NOMO-1 treated with dmso at 0.1 percent for 144 hours (cell line): ENCODE data around the gene KLHDC7A.

Source experiments
- DNase-seq: peaks from one replicate; lab custom pipeline; 2025; ENCODE audit not compliant: unreplicated experiment; lab: John Stamatoyannopoulos, UW

Gene KLHDC7A

DNA sequence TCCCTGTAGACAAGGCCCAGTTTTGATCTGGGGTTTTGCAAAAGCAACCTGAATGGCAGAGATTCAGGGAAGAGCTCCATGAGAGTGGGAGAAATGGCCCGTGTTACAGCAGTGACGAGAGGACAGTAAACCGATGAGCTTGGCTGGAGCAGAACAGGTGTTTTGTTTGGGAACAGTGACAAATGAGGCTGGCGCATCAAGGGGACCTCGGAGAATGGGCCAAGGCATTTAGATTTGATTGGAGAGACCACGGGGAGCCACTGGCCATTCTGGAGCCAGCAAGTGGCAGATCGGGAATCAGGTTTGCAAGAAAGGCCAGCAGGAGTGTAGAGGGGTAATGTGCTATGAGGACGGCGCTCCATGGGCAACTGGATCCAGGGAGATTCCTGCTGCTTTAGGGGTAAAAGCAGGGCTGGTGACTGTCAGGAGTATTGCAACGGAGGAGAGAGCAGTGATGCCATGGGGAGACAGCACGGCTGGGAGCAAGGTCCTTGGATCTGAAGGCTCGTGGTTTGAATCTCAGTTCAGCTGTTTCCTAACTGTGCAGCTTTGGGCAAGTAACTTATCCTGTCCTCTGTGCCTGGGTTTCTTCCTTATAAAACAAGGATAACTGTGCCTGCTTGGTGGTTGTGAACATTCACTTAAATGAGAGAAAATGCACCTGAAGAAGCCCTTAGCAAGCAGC lies 9.9 kb upstream of the KLHDC7A start:
- no peak for DNase-seq

DNA sequence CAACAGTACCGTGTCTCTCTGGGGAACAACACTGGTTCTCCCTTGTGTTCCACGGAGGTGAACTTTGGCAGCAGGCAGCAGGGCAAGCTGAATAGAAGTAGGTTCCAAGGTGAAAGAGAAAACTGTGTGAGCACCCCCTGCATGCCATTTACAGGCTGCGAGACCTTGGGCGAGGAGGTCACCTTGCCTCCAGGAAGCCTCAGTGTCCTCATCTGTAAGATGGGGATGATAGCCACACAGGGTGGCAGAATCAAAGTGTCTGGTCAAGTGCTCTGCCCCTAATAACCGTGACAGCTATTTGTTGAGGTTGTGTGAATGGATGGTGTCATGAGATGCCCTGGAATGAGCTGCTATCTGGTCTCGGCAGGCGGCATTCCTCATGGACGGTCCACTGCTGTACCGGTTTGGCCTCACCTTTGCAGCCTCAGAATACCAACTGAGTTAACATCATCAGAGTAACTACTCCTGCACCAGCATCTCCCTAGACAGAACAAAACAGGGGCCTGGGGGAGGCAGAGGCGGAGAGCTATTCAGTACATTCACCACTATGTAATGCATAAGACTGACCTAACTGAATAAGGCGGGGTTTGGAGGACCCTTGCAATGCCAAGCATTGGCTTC lies 7.4 kb upstream of the KLHDC7A start:
- no peak for DNase-seq

GRCh38 chr1:18474559-18475175 lies 6.1 kb upstream of the KLHDC7A start:
- DNase-seq = no peak

DNA sequence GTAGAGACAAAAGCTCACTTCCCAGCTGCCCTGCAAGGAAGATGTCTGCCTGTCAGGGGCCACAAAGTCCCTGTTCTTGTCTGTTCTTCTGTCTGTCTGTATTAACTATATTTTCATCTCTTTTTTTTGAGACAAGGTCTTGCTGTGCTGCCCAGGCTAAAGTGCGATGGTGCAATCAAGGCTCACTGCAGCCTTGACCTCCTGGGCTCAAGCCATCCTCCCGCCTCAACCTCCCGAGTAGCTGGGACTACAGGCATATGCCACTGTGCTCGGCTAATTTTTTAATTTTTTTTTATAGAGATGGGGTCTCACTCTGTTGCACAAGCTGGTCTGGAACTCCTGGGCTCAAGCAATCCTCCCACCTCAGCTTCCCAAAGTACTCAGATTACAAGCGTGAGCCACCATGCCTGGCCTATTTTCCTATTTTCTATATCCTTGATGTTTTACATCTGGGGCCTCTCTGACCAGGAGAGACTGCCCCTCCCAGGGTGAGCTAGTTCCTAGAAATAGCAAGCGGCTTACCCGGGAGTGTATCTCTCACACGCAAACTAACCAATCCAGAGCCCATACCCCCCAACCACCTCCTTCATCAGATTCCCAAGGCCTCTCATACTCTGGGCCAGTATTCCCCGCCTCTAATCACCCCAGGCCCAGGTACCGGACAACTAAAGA lies 5.4 kb upstream of the KLHDC7A start:
- no peak for DNase-seq

DNA sequence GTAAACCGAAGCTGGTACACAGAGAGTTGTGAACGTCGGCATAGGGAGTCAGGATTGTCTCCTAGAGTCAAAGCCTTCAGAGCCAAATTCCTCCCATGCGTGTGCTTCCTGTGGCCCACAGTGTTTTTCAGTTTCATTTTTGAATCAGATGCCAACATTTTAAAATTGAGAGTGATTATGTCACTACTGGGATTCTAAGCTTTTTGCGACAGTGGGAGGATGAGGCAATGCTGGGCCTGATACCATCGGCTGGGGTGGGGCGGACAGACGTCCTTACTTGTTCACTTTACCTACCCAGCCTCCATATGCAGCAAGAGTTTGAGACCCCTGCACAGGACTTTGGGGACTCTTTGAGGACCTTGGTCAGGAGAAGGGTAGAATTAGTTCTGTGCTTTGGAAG lies 1.3 kb upstream of the KLHDC7A start:
- DNase-seq = no peak

- no peak for DNase-seq
Measured at GRCh38 chr1:18481190-18481920, 625 bp downstream of the KLHDC7A start.

DNA sequence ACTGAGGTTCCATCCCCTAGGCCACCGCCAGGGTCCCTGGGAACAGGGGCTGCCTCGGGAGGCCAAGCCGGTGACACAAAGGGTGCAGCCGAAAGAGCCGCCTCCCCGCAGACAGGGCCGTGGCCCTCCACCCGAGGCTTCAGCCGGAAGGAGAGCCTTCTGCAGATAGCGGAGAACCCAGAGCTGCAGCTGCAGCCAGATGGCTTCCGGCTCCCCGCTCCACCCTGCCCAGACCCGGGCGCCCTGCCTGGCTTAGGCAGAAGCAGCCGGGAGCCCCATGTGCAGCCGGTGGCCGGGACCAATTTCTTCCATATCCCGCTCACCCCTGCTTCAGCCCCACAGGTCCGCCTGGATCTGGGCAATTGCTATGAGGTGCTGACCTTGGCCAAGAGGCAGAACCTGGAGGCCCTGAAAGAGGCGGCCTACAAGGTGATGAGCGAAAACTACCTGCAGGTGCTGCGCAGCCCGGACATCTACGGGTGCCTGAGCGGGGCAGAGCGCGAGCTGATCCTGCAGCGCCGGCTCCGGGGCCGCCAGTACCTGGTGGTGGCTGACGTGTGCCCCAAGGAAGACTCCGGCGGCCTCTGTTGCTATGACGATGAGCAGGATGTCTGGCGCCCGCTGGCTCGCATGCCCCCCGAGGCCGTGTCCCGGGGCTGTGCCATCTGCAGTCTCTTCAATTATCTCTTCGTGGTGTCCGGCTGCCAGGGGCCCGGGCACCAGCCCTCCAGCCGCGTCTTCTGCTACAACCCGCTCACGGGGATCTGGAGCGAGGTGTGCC lies 1.4 kb downstream of the KLHDC7A start:
- no peak for DNase-seq

DNA sequence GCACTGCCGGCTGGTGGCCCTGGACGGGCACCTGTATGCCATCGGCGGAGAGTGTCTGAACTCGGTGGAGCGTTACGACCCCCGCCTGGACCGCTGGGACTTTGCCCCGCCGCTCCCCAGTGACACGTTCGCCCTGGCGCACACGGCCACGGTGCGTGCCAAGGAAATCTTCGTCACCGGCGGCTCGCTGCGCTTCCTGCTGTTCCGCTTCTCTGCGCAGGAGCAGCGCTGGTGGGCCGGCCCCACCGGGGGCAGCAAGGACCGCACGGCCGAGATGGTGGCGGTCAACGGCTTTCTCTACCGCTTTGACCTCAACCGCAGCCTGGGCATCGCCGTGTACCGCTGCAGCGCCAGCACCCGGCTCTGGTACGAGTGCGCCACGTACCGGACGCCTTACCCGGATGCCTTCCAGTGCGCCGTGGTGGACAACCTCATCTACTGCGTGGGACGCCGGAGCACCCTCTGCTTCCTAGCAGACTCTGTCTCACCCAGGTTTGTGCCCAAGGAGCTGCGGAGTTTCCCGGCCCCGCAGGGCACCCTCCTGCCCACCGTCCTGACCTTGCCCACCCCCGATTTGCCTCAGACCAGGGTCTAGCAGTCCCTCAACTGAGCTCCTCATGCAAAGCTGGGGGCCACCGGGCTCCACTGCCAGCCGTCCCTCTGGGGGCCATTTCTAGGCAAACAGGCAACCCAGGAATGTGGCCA lies 2.1 kb downstream of the KLHDC7A start:
- no peak for DNase-seq

DNA sequence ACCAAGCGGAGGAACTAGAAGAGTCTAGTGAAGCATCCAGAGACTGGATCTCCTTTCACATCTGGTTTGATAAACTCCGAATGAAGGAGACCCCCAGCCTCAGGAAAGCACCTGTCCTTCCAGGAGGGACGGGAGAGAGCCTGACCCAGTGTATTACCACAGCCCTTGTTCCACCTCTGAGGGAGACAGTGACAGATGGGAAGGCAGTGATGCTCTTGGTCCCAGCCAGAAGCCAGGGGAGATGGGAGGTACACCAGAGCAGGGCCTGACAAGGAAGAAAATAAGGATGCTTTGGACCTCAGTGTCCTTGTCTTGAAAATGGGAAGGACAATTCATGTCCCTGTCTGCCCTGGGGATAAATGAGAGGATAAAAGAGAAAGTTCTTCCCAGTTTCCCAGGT lies 3.5 kb downstream of the KLHDC7A start:
- no peak for DNase-seq

GRCh38 chr1:18484721-18485120 lies 4.0 kb downstream of the KLHDC7A start:
- no peak for DNase-seq

- no peak for DNase-seq
Measured at GRCh38 chr1:18485227-18485626, 4.5 kb downstream of the KLHDC7A start.

DNA sequence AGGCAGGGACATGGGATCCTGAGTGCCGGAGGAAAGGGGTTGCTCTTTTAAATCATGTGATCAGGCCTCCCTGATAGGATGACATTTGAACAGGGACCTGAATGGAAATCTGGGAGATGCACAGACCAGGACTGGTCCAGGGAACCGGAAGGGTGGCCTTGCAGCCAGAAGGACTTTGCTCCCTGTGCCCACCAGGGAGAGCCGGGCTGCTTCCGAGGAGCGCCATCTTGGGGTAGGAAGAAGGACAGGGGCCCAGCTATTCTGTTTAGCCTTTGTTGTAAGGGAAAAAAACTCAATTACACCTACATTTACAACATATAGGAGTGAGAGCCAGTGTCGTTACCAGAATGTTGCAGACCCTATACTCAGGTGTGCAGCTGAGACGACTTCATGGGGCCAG lies 5.5 kb downstream of the KLHDC7A start:
- DNase-seq = no peak

DNA sequence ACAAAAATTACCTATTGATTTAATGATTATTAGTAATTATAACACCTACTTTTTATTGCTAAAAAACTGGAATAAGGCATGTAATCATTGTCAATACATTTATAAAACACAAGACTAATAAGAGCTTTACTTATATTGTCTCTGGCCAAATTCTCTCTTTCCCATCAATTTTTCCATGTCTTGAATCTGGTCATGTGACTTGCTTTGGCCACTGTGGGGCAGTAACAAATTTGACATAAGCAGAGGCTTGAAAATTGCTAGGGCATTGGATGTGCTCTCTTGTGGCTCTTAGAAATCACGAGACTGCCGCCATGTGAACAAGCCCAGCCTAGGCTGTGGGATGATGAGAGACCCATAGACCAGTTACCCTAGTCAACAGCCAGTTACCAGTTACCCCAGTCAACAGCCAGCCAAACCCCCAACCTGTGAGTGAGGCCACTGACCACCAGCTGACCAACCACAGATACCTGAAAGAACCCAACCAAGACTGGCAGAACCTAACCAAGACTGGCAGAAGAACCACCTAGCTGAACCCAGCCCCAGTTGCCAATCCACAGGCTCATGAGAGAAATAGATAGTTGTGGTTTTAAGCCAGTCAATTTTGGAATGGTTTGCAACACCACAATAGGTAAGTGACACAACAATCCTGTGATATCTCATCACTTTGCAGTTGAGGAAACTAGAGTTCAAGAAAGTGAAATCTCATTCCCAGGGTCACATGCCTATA lies 8.8 kb downstream of the KLHDC7A start:
- DNase-seq = no peak

DNA sequence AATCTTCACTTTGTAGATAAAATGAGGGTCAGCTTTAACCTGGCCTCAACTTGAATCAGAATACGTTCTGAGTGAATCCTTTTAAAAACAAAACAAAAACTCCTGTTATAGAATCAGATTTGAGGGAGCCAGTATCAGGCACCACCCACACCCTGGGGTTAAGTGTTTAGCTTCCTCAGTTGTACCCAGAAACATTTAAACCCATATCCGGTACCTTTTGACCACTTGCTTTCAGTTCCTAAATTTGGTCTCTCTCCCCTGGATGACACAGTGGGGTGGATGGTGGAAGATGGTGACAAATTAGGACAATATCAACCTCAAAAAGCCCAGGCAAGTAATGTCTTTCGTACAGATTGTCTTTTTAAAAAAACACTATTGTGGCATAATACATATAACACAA lies 10.4 kb downstream of the KLHDC7A start:
- peak; percentile 10 for DNase-seq

DNA sequence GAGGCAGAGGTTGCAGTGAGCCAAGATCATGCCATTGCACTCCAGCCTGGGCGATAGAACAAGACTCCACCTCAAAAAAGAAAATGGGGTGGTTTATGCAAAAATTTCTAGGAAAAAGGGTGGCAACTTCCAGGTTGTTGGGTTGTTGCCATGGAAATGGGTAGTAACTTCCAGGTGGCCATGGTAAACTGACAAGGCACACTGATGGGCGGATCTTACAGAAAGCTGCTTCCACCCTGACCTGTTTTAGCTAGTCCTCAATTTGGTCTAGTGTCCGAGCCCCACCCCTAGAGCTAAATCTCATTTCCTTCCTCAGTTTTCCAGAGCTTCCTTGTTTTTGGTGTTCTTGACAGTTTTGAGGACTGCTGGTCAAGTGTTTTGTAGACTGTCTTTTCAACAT lies 13.6 kb downstream of the KLHDC7A start:
- no peak for DNase-seq

DNA sequence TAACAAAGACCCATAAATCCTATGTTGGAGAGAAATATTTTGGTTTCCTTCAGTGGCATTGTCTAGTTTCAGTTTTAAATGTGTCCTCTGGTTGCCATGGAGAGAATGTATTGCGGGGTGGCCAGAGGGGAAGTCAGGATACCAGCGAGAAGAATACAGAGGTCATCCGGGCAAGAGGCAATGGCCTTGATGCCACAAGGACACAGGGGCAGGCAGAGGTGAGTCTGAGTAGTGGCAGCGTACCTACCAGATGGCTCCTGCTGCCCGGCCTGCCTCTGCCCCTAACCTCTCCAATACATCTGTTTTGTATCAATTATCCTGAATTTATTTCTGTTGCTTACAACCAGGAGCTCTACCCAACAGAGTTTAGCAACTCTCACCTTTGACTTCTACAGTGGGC lies 14.9 kb downstream of the KLHDC7A start:
- no peak for DNase-seq

DNA sequence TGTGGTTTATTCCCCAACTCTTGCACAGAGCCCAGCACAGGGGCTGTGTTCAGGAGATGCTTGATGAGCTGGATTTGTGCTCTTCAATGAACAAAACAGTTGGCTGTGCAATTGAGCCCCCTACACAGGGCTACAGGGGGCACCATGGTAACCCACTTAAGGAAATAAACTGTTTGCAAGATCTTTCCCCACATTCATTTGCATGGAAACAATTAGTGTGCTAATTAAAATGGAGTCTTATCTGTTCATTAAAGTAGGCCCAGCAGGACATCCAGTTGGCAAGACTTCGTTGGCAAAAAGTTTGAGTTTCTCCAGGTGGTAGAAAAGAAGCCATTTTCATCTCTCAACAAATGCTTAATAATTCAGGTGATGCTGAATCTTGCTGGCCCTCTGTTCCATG lies 15.3 kb downstream of the KLHDC7A start:
- DNase-seq = no peak

DNA sequence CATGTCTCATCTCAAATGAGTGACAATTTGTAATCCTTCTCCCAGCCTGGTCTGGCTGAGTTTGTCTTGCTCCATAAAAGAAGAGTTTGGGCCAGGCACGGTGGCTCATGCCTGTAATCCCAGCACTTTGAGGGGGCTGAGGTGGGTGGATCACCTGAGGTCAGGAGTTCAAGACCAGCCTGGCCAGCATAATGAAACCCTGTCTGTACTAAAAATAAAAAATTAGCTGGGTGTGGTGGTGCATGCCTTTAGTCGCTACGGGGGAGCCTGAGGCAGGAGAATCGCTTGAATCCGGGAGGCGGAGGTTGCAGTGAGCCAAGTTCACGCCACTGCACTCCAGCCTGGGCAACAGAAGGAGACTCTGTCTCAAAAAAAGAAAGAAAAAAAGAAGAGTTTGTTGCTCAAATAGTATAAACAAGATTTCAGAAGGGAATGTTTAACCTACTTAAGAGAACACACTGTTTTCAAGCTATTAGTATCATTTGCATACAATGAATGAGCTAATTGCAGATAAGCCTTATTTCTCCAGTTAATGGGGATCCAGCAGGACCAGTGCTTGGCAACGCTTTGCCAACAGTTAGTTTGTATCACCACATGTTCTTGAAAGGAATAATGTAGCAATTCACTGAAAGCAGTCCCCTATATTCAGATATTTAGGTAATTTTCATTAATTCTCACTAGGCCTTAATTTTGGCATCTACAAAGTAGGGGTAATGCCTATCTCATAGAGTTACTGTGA lies 15.9 kb downstream of the KLHDC7A start:
- DNase-seq = no peak

- no peak for DNase-seq
Measured at GRCh38 chr1:18501833-18502232, 21.1 kb downstream of the KLHDC7A start.
